Tibial nerve (tissue), 4 donors: ENCODE measurements around the gene R3HDM4. TPM values are rescaled to one million over a fixed set of nuclear protein-coding genes. Genes with fewer than 3 reads are reported as not detected.

Experiments
- DNase-seq, 2 donors: peaks; one replicate each; pipeline ENCODE4 v3.0.0-alpha.2; 2019; ENCODE audit warnings: low spot score in 2 of 2
- H3K27ac ChIP-seq, 4 donors: fragments of 200-600 bp; sonication (generic) in 3 of 4; one replicate each; pipeline ENCODE4 v1.5.1; 2017 to 2019; ENCODE audit warnings: mild to moderate bottlenecking in 1 of 4
- H3K27me3 ChIP-seq, 2 donors: fragments of 200-600 bp; sonication (generic) in 1 of 2; one replicate each; pipeline versions ENCODE4 v1.5.1 to v1.6.0; 2017 to 2019
- H3K36me3 ChIP-seq, 3 donors: fragments of 200-600 bp; sonication (generic); one replicate each; pipeline ENCODE4 v1.5.1; 2018 to 2019
- H3K4me1 ChIP-seq, 4 donors: fragments of 200-600 bp; sonication (generic) in 3 of 4; one replicate each; pipeline ENCODE4 v1.5.1; 2017 to 2019
- H3K4me3 ChIP-seq, 4 donors: fragments of 200-600 bp; sonication (generic) in 3 of 4; one replicate each; pipeline ENCODE4 v1.5.1; 2017 to 2019; ENCODE audit warnings: mild to moderate bottlenecking in 1 of 4, moderate library complexity in 1 of 4
- H3K9me3 ChIP-seq, 4 donors: fragments of 200-600 bp; sonication (generic) in 3 of 4; one replicate each; pipeline ENCODE4 v1.5.1; 2017 to 2019
- EP300 ChIP-seq, 2 donors: sonication (generic); formaldehyde crosslinking; IDR thresholded peaks; one replicate each; pipeline ENCODE4 v1.6.1; 2017; ENCODE audit warnings: antibody characterized with exemption in 2 of 2, mild to moderate bottlenecking in 1 of 2
- POLR2A ChIP-seq, 2 donors: fragments of 450-650 bp; IDR thresholded peaks; one replicate each; pipeline ENCODE4 v1.6.1; 2017; ENCODE audit warnings: antibody characterized with exemption in 2 of 2, mild to moderate bottlenecking in 2 of 2, moderate library complexity in 2 of 2
- WGBS, 2 donors: methylation state at CpG; one replicate each; pipeline ENCODE4 v1.1.5; 2018; 5-methylcytosine and 5-hydroxymethylcytosine counted together
- total RNA-seq, 4 donors: library from RNA; depleted of rRNA; stranded (reverse); fragments of >200 nt; gene quantifications; one replicate each; pipeline ENCODE4 v1.1.0, GENCODE V29; 2016
- TF ChIP-seq, protein P1 (sequence below), 5 experiments: fragments of 200-600 bp in 3 of 5; fragments of 450-650 bp in 2 of 5; sonication (generic) in 3 of 5; IDR thresholded peaks; one replicate each; pipeline ENCODE4 v1.5.1; 2016 to 2019; ENCODE audit warnings: antibody characterized with exemption in 5 of 5, mild to moderate bottlenecking in 3 of 5, moderate library complexity in 2 of 5

Gene R3HDM4
- total RNA-seq, 4 donors from 2014 or later = 30.2 to 47.7 (median 37.6) TPM

DNA sequence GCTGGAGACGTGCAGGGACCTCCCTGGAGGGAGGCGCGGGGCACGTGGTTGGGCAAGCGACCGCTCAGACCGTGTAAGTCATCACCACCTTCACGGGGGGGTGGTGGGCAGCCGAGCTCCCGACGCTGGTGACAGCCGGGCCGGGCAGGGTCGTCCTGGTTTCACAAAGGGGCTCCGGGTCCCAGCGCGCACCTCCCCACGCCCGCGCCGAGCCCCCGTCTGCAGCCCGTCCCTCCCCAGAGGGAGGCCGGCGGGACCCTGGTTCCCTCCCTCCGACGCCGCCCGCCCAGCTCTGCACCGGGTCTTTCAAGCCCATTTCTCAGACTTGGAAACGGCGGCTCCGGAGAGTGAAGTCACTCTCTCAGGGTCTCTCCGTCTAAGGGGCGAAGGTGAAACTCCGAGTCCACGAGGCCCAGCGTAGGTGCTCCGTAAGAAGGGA, 12.1 kb upstream of the R3HDM4 start:
- H3K36me3 ChIP-seq = peaks cover 0 to 13% (median 0%) of the 10 kb centered on the region in 3 donors
- peaks cover 0 to 61% (median 16%) of the 10 kb centered on the region in 4 donors for H3K4me1 ChIP-seq
- peaks cover 0 to 13% of the 10 kb centered on the region in 2 donors for H3K27me3 ChIP-seq
- peak in 1 of 2 donors; percentile 48 for DNase-seq
- H3K4me3 ChIP-seq = peak overlapping the region; percentile 56 to 80 (median 74)
- no peak for TF ChIP-seq POLR2A (IDR thresholded peaks at IDR 0.05)
- TF ChIP-seq, protein P1, sequence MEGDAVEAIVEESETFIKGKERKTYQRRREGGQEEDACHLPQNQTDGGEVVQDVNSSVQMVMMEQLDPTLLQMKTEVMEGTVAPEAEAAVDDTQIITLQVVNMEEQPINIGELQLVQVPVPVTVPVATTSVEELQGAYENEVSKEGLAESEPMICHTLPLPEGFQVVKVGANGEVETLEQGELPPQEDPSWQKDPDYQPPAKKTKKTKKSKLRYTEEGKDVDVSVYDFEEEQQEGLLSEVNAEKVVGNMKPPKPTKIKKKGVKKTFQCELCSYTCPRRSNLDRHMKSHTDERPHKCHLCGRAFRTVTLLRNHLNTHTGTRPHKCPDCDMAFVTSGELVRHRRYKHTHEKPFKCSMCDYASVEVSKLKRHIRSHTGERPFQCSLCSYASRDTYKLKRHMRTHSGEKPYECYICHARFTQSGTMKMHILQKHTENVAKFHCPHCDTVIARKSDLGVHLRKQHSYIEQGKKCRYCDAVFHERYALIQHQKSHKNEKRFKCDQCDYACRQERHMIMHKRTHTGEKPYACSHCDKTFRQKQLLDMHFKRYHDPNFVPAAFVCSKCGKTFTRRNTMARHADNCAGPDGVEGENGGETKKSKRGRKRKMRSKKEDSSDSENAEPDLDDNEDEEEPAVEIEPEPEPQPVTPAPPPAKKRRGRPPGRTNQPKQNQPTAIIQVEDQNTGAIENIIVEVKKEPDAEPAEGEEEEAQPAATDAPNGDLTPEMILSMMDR (IDR thresholded peaks at IDR 0.05) = peak in 1 of 5 experiments; percentile 24
- 0 to 1% methylated on average over 10 to 33 of the region's 39 CpGs for whole genome bisulfite sequencing, 2 donors
- no peaks in the 10 kb centered on the region for H3K9me3 ChIP-seq
- peak overlapping the region; percentile 74 to 92 (median 80) for H3K27ac ChIP-seq

DNA sequence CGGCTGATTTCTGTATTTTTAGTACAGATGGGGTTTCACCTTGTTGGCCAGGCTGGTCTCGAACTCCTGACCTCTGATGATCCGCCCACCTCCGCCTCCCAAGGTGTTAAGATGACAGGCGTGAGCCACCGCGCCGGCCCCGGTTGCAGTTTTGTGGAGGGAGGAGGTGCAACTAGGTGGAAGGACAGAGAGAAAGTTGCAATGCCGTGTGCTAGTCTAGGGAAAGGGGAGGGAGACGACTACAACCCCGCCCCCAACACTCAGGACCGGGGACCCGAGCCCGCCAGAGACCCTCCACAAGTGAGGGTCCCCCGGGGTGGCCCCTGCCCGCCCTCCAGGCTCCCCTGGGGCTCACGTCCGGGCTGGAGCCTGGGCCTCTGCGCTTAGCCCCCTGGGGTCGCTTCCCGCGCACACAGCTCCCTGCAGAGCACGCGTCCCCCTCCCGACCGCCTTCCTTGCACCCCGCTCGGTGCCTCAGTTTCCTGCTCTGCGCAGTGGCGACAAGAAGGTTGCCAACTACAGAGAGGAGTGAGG, 11.6 kb upstream of the R3HDM4 start:
- H3K4me1 ChIP-seq = peaks cover 0 to 66% (median 19%) of the 10 kb centered on the region in 4 donors
- H3K27ac ChIP-seq = peak overlapping the region in 3 of 4 donors; percentile 74 to 92 (median 78)
- H3K9me3 ChIP-seq = no peaks in the 10 kb centered on the region
- H3K36me3 ChIP-seq = peaks cover 0 to 10% (median 0%) of the 10 kb centered on the region in 3 donors
- peak overlapping the region; percentile 56 to 80 (median 74) for H3K4me3 ChIP-seq
- WGBS, 2 donors = 16 to 30% methylated on average over 12 to 28 of the region's 31 CpGs
- no peak for TF ChIP-seq EP300 (IDR thresholded peaks at IDR 0.05)
- TF ChIP-seq POLR2A (IDR thresholded peaks at IDR 0.05) = no peak
- TF ChIP-seq, protein P1 (IDR thresholded peaks at IDR 0.05) = no peak
- no peak for DNase-seq
- peaks cover 0 to 18% of the 10 kb centered on the region in 2 donors for H3K27me3 ChIP-seq

DNA sequence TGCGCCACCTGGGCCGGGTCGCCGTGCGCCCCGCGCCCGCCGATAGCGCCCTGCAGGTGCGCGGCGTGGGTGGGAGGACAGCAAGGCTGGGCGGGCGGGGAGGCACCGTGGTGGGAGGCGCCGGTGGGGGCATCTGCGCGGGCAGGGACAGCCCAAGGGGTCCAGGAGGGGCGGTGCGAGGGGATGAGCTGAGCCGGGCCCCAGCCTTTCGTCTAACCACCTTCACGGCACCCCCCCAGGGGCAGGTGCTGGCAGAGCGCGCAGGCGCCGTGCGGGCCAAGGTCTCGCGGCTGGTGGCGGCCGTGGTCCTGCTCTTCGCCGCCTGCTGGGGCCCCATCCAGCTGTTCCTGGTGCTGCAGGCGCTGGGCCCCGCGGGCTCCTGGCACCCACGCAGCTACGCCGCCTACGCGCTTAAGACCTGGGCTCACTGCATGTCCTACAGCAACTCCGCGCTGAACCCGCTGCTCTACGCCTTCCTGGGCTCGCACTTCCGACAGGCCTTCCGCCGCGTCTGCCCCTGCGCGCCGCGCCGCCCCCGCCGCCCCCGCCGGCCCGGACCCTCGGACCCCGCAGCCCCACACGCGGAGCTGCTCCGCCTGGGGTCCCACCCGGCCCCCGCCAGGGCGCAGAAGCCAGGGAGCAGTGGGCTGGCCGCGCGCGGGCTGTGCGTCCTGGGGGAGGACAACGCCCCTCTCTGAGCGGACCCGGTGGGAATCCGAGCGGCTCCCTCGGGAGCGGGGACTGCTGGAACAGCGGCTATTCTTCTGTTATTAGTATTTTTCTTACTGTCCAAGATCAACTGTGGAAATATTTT, 7.2 kb upstream of the R3HDM4 start:
- 2 to 4% methylated on average over 32 of the region's 84 CpGs for WGBS, 2 donors
- Histone ChIP-seq H3K4me3 (peak overlapping the region in 2 of 4 donors; percentile 27 to 36), H3K36me3 (no peaks in the 10 kb centered on the region), H3K9me3 (no peaks in the 10 kb centered on the region), H3K4me1 (peaks cover 0 to 67% (median 33%) of the 10 kb centered on the region in 4 donors), H3K27me3 (peaks cover 3 to 50% of the 10 kb centered on the region in 2 donors), H3K27ac (peak overlapping the region in 1 of 4 donors; percentile 40)
- no peak for DNase-seq
- TF ChIP-seq, protein P1 (IDR thresholded peaks at IDR 0.05) = no peak
- TF ChIP-seq EP300 (IDR thresholded peaks at IDR 0.05) = no peak
- no peak for TF ChIP-seq POLR2A (IDR thresholded peaks at IDR 0.05)

DNA sequence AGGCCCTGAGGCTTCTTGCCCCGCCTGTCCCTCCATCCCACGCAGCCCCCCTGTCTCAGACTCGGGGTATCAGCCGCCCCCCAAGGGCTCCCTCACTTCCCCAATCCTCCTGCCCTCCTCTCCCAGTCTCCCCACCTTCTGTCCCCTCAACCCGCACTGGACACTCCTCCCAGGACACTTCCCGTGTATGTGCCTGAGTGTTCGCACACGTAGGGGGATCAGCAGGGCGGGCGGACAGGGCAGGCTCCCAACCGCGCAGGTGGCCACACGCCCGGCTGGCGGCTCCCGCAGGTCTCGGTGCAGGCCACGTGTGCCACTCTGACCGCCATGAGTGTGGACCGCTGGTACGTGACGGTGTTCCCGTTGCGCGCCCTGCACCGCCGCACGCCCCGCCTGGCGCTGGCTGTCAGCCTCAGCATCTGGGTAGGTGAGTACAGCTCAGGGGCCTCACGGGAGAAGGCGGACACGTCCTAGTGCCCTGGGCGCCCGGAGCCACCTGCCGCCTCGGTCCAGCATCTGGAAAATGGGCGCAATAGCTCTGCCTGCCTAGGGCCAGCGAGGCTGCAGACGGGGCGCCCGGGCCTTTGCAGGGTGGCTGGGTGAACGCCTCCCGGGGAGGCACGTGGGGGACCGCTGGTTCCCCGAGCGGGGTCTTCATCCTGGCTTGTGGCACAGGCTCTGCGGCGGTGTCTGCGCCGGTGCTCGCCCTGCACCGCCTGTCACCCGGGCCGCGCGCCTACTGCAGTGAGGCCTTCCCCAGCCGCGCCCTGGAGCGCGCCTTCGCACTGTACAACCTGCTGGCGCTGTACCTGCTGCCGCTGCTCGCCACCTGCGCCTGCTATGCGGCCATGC, 6.4 kb upstream of the R3HDM4 start:
- 4 to 9% methylated on average over 14 to 35 of the region's 68 CpGs for WGBS, 2 donors
- H3K36me3 ChIP-seq = no peaks in the 10 kb centered on the region
- H3K27me3 ChIP-seq = peaks cover 3 to 50% of the 10 kb centered on the region in 2 donors
- DNase-seq = no peak
- no peaks in the 10 kb centered on the region for H3K9me3 ChIP-seq
- TF ChIP-seq EP300 (IDR thresholded peaks at IDR 0.05) (no peak), POLR2A (IDR thresholded peaks at IDR 0.05) (no peak)
- TF ChIP-seq, protein P1 (IDR thresholded peaks at IDR 0.05) = no peak
- peak overlapping the region in 1 of 4 donors; percentile 40 for H3K27ac ChIP-seq
- H3K4me1 ChIP-seq = peaks cover 0 to 59% (median 27%) of the 10 kb centered on the region in 4 donors
- peak overlapping the region in 2 of 4 donors; percentile 27 to 36 for H3K4me3 ChIP-seq
